ENCODE measurements around the gene GPR173. TPM values are rescaled to one million over a fixed set of nuclear protein-coding genes. Genes with fewer than 3 reads are reported as not detected.

GPR173 gene
- total RNA-seq = 5.4 TPM
- polyA plus RNA-seq (ENCODE audit: insufficient read depth, low read depth, low replicate concordance) = 1.7 TPM
- long read RNA-seq, donor 1, full-length matches to known transcripts = 2 of 2 reads
- long read RNA-seq, donor 1, partial matches to known transcripts = 0 of 2 reads
- long read RNA-seq, donor 1, other reads (novel, unspliced or antisense) = 0 of 2 reads
- long read RNA-seq, donor 2 = 0 reads
- long read RNA-seq, donor 3, full-length matches to known transcripts = 2 of 2 reads
- long read RNA-seq, donor 3, partial matches to known transcripts = 0 of 2 reads
- long read RNA-seq, donor 3, other reads (novel, unspliced or antisense) = 0 of 2 reads
- long read RNA-seq, donor 4, full-length matches to known transcripts = 1 of 1 reads
- long read RNA-seq, donor 4, partial matches to known transcripts = 0 of 1 reads
- long read RNA-seq, donor 4, other reads (novel, unspliced or antisense) = 0 of 1 reads
- long read RNA-seq, donor 5 = 0 reads
- long read RNA-seq, donor 6 = 0 reads
- long read RNA-seq, donor 7, partial matches to known transcripts = 0 of 9 reads
- long read RNA-seq, donor 7, other reads (novel, unspliced or antisense) = 9 of 9 reads
- long read RNA-seq, donor 8, full-length matches to known transcripts = 1 of 1 reads
- long read RNA-seq, donor 8, partial matches to known transcripts = 0 of 1 reads
- long read RNA-seq, donor 8, other reads (novel, unspliced or antisense) = 0 of 1 reads
- long read RNA-seq, donor 9, full-length matches to known transcripts = 1 of 1 reads
- long read RNA-seq, donor 9, partial matches to known transcripts = 0 of 1 reads
- long read RNA-seq, donor 9, other reads (novel, unspliced or antisense) = 0 of 1 reads
- long read RNA-seq, donor 10, full-length matches to known transcripts = 1 of 1 reads
- long read RNA-seq, donor 10, partial matches to known transcripts = 0 of 1 reads
- long read RNA-seq, donor 10, other reads (novel, unspliced or antisense) = 0 of 1 reads

GRCh38 chrX:53048169-53049126 lies at the start of gene GPR173:
GPR173 (plus strand) TSS chrX:53048789; CDS start chrX:53076622, 27,833 bp downstream.
- no peaks in the 10 kb centered on the region for H3K4me1 ChIP-seq (ENCODE audit: control insufficient read depth in 2 of 3, insufficient read depth in 2 of 3, low read depth in 1 of 3, low read length in 3 of 3)
- H3K9ac ChIP-seq (ENCODE audit: low read length in 3 of 3) = peak within 1 kb of the TSS in 1 of 3 donors; percentile 13
- TF ChIP-seq, protein P1, sequence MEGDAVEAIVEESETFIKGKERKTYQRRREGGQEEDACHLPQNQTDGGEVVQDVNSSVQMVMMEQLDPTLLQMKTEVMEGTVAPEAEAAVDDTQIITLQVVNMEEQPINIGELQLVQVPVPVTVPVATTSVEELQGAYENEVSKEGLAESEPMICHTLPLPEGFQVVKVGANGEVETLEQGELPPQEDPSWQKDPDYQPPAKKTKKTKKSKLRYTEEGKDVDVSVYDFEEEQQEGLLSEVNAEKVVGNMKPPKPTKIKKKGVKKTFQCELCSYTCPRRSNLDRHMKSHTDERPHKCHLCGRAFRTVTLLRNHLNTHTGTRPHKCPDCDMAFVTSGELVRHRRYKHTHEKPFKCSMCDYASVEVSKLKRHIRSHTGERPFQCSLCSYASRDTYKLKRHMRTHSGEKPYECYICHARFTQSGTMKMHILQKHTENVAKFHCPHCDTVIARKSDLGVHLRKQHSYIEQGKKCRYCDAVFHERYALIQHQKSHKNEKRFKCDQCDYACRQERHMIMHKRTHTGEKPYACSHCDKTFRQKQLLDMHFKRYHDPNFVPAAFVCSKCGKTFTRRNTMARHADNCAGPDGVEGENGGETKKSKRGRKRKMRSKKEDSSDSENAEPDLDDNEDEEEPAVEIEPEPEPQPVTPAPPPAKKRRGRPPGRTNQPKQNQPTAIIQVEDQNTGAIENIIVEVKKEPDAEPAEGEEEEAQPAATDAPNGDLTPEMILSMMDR (IDR thresholded peaks at IDR 0.05; ENCODE audit: borderline replicate concordance, extremely low read depth, insufficient read depth) = no peak
- peak within 1 kb of the TSS in 2 of 3 donors; percentile 44 to 58 for H3K4me3 ChIP-seq (ENCODE audit: low read length in 3 of 3)
- H3K9me3 ChIP-seq (ENCODE audit: control insufficient read depth in 2 of 3, insufficient read depth in 1 of 3, low read length in 3 of 3) = peaks cover 0 to 1% (median 0%) of the 10 kb centered on the region in 3 donors
- peak; percentile 81 to 87 (median 82) for DNase-seq
- no peaks in the 10 kb centered on the region for H3K36me3 ChIP-seq (ENCODE audit: control insufficient read depth in 2 of 3, insufficient read depth in 3 of 3, low read length in 3 of 3)
- H3K27ac ChIP-seq (ENCODE audit: low read depth in 2 of 2, low read length in 2 of 2) = no peak within 1 kb of the TSS
- intact Hi-C loops (cut with DNase I) = no loop called here
- peaks cover 11% of the 10 kb centered on the region for H3K27me3 ChIP-seq (ENCODE audit: control insufficient read depth, insufficient read depth, low read length)
- FAIRE-seq = no peak

DNA sequence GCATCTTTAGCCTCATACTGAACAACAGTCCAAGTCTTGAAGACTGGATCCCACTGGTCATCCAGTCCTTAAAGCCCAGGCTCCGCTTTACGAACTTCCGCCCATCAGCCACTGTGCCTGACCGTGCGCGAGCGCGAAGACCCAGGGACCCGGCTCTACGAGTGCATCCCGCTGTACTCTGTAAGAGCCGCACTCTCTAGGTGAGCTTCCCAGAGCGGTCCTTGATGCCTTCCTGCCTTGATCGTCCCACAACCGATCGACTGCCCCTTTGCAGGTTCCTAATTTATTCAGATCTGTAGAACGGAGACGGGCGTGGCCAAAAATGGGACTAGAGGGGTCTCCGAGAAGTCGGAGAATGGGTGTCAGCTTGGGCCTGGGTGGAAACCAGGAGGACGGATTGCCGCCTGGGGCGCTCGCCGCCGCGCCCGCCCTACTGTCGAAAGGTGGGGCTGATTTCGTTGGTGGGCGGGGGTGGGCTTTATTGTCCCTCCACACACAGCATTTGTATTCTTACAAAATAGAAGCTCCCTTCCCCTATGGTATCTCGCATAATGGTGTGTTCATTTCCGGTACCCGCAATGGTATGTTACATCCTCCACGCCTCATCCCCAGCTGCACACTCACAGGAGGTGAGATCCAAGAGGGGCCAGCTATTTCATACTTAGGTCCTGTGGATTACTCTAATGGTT lies 48.0 kb upstream of the GPR173 start:
- peaks cover 17% of the 10 kb centered on the region for H3K27me3 ChIP-seq (ENCODE audit: control insufficient read depth, insufficient read depth, low read length)
- TF ChIP-seq, protein P1 (IDR thresholded peaks at IDR 0.05; ENCODE audit: borderline replicate concordance, extremely low read depth, insufficient read depth) = no peak
- no peaks in the 10 kb centered on the region for H3K9me3 ChIP-seq (ENCODE audit: control insufficient read depth in 2 of 3, insufficient read depth in 1 of 3, low read length in 3 of 3)
- H3K9ac ChIP-seq (ENCODE audit: low read length in 3 of 3) = no peak overlapping the region
- peak overlapping the region in 1 of 3 donors; percentile 30 for H3K4me3 ChIP-seq (ENCODE audit: low read length in 3 of 3)
- peaks cover 0 to 7% (median 3%) of the 10 kb centered on the region in 3 donors for H3K4me1 ChIP-seq (ENCODE audit: control insufficient read depth in 2 of 3, insufficient read depth in 2 of 3, low read depth in 1 of 3, low read length in 3 of 3)
- intact Hi-C loops (cut with DNase I) = no loop called here
- no peaks in the 10 kb centered on the region for H3K36me3 ChIP-seq (ENCODE audit: control insufficient read depth in 2 of 3, insufficient read depth in 3 of 3, low read length in 3 of 3)
- H3K27ac ChIP-seq (ENCODE audit: low read depth in 2 of 2, low read length in 2 of 2) = no peak overlapping the region
- no peak for FAIRE-seq
- no peak for DNase-seq

DNA sequence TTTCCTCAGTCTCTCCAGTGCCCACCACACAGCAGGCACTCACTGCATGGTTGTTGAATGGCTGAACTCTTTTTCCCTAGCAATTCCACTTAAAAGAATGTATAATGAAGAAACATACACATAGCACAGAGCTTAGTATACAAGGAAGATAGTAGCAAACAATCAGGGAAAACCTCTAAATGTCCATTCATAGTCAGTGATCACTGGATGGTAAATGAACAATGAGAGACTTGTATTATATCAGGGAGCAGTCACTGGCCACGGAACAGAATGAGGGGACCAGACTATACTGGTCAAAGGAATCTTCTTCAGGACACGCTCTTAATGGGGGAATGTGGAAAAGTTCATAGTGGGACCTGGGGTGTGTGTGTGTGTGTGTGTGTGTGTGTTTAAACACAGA lies 46.6 kb upstream of the GPR173 start:
- no peak overlapping the region for H3K9ac ChIP-seq (ENCODE audit: low read length in 3 of 3)
- peaks cover 0 to 7% (median 0%) of the 10 kb centered on the region in 3 donors for H3K4me1 ChIP-seq (ENCODE audit: control insufficient read depth in 2 of 3, insufficient read depth in 2 of 3, low read depth in 1 of 3, low read length in 3 of 3)
- intact Hi-C loops (cut with DNase I) = no loop called here
- DNase-seq = no peak
- TF ChIP-seq, protein P1 (IDR thresholded peaks at IDR 0.05; ENCODE audit: borderline replicate concordance, extremely low read depth, insufficient read depth) = no peak
- H3K36me3 ChIP-seq (ENCODE audit: control insufficient read depth in 2 of 3, insufficient read depth in 3 of 3, low read length in 3 of 3) = no peaks in the 10 kb centered on the region
- H3K27me3 ChIP-seq (ENCODE audit: control insufficient read depth, insufficient read depth, low read length) = peaks cover 11% of the 10 kb centered on the region
- no peak overlapping the region for H3K4me3 ChIP-seq (ENCODE audit: low read length in 3 of 3)
- no peak overlapping the region for H3K27ac ChIP-seq (ENCODE audit: low read depth in 2 of 2, low read length in 2 of 2)
- no peak for FAIRE-seq
- no peaks in the 10 kb centered on the region for H3K9me3 ChIP-seq (ENCODE audit: control insufficient read depth in 2 of 3, insufficient read depth in 1 of 3, low read length in 3 of 3)

Measured in kidney (tissue), 22 donors.